ENCODE measurements around the gene TSPAN7. TPM values are rescaled to one million over a fixed set of nuclear protein-coding genes. Genes with fewer than 3 reads are reported as not detected.

The TSPAN7 gene
- total and polyA plus RNA-seq, 2 donors from 2014 or later = 44.9 to 98.3 TPM

DNA sequence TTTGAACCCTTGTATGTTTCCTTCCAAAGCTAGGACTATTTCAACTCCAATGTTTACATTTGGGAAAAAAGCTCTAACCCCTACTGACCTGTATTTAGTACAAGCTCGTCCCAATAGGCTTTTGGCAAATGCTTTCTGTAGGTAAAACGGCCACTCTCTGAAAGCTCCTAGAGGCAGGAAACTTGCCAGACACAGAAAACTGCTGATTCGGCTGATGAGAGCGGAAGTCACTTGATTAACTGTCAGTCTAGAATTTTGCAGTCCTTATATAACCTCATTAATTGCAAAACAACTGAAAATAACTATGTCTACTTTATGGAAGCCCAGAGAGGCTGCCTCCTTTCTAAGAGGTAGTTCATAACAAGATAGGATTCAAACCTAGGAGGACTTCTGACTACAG is 108.1 kb downstream of the TSPAN7 start:
- H3K36me3 ChIP-seq (ENCODE audit: control insufficient read depth in 2 of 3, insufficient read depth in 3 of 3, low read length in 3 of 3) = no peaks in the 10 kb centered on the region
- FAIRE-seq = no peak
- intact Hi-C loops (cut with DNase I) = no loop called here
- no peak overlapping the region for H3K9ac ChIP-seq (ENCODE audit: low read length in 3 of 3)
- no peaks in the 10 kb centered on the region for H3K9me3 ChIP-seq (ENCODE audit: control insufficient read depth in 2 of 3, insufficient read depth in 1 of 3, low read length in 3 of 3)
- no peak overlapping the region for H3K27ac ChIP-seq (ENCODE audit: low read depth in 2 of 2, low read length in 2 of 2)
- TF ChIP-seq CTCF (IDR thresholded peaks at IDR 0.05; ENCODE audit: borderline replicate concordance, extremely low read depth, insufficient read depth) = no peak
- no peaks in the 10 kb centered on the region for H3K4me1 ChIP-seq (ENCODE audit: control insufficient read depth in 2 of 3, insufficient read depth in 2 of 3, low read depth in 1 of 3, low read length in 3 of 3)
- H3K4me3 ChIP-seq (ENCODE audit: low read length in 3 of 3) = no peak overlapping the region
- no peaks in the 10 kb centered on the region for H3K27me3 ChIP-seq (ENCODE audit: control insufficient read depth, insufficient read depth, low read length)
- peak in 1 of 5 donors; percentile 24 for DNase-seq

DNA sequence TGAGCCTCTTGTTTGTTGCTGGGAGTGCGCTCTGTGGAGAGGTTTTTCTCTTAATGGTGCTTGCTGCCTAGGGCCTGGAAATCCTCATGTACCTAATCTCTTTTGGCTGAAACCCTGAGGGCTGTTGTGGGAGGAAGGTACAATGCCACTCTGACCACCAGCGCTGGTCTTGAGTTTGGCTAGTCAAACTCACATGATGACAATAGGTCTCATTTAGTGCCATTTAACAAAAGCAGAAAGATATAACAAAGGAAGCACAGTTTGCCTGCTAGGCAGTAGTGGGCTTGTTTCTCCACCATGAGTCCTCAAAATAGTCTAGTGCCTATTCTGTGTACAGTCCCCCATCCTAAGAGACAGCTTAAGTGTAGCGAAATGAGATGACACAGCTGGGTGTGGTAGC is 111.3 kb downstream of the TSPAN7 start:
- DNase-seq = no peak
- Histone ChIP-seq H3K27ac (ENCODE audit: low read depth in 2 of 2, low read length in 2 of 2) (no peak overlapping the region), H3K9me3 (ENCODE audit: control insufficient read depth in 2 of 3, insufficient read depth in 1 of 3, low read length in 3 of 3) (no peaks in the 10 kb centered on the region), H3K36me3 (ENCODE audit: control insufficient read depth in 2 of 3, insufficient read depth in 3 of 3, low read length in 3 of 3) (no peaks in the 10 kb centered on the region), H3K9ac (ENCODE audit: low read length in 3 of 3) (no peak overlapping the region), H3K4me1 (ENCODE audit: control insufficient read depth in 2 of 3, insufficient read depth in 2 of 3, low read depth in 1 of 3, low read length in 3 of 3) (no peaks in the 10 kb centered on the region), H3K27me3 (ENCODE audit: control insufficient read depth, insufficient read depth, low read length) (no peaks in the 10 kb centered on the region), H3K4me3 (ENCODE audit: low read length in 3 of 3) (no peak overlapping the region)
- TF ChIP-seq CTCF (IDR thresholded peaks at IDR 0.05; ENCODE audit: borderline replicate concordance, extremely low read depth, insufficient read depth) = no peak
- no peak for FAIRE-seq
- intact Hi-C loops (cut with DNase I) = no loop called here

DNA sequence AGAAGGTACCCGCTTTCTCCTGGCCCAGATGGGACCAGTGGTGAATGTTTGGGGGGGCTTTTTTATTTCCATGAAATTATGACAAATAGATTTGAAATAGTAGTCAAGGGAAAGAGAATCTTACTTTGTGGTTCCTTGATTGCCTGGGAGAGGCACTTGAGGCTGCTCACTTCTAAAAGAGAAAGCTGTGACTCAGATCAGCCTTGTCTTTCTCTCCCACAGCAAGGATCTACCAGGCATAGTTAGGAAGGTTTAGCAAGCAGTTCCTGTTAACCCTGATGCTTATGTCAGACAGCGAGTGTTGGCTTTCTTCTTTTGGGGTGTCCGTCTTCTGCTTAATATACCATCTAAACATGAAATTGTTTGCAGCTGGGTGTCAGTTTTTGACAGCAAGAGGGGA is 114.5 kb downstream of the TSPAN7 start:
- Histone ChIP-seq H3K9me3 (ENCODE audit: control insufficient read depth in 2 of 3, insufficient read depth in 1 of 3, low read length in 3 of 3) (no peaks in the 10 kb centered on the region), H3K27me3 (ENCODE audit: control insufficient read depth, insufficient read depth, low read length) (no peaks in the 10 kb centered on the region), H3K4me1 (ENCODE audit: control insufficient read depth in 2 of 3, insufficient read depth in 2 of 3, low read depth in 1 of 3, low read length in 3 of 3) (no peaks in the 10 kb centered on the region), H3K4me3 (ENCODE audit: low read length in 3 of 3) (no peak overlapping the region), H3K9ac (ENCODE audit: low read length in 3 of 3) (no peak overlapping the region), H3K36me3 (ENCODE audit: control insufficient read depth in 2 of 3, insufficient read depth in 3 of 3, low read length in 3 of 3) (no peaks in the 10 kb centered on the region), H3K27ac (ENCODE audit: low read depth in 2 of 2, low read length in 2 of 2) (no peak overlapping the region)
- peak in 1 of 5 donors; percentile 9 for DNase-seq
- no peak for FAIRE-seq
- intact Hi-C loops (cut with DNase I) = no loop called here
- TF ChIP-seq CTCF (IDR thresholded peaks at IDR 0.05; ENCODE audit: borderline replicate concordance, extremely low read depth, insufficient read depth) = no peak

- Histone ChIP-seq H3K4me1 (ENCODE audit: control insufficient read depth in 2 of 3, insufficient read depth in 2 of 3, low read depth in 1 of 3, low read length in 3 of 3) (peaks cover 0 to 6% (median 0%) of the 10 kb centered on the region in 3 donors), H3K9ac (ENCODE audit: low read length in 3 of 3) (no peak overlapping the region), H3K36me3 (ENCODE audit: control insufficient read depth in 2 of 3, insufficient read depth in 3 of 3, low read length in 3 of 3) (no peaks in the 10 kb centered on the region), H3K27ac (ENCODE audit: low read depth in 2 of 2, low read length in 2 of 2) (no peak overlapping the region), H3K4me3 (ENCODE audit: low read length in 3 of 3) (no peak overlapping the region), H3K9me3 (ENCODE audit: control insufficient read depth in 2 of 3, insufficient read depth in 1 of 3, low read length in 3 of 3) (no peaks in the 10 kb centered on the region), H3K27me3 (ENCODE audit: control insufficient read depth, insufficient read depth, low read length) (peaks cover 4% of the 10 kb centered on the region)
- no peak for FAIRE-seq
- intact Hi-C loops (cut with DNase I) = no loop called here
- TF ChIP-seq CTCF (IDR thresholded peaks at IDR 0.05; ENCODE audit: borderline replicate concordance, extremely low read depth, insufficient read depth) = no peak
- DNase-seq = no peak
These were observed 116.8 kb downstream of the TSPAN7 start for GRCh38 chrX:38678183-38678582.

Data from kidney (tissue), 14 donors.